GM21367 (cell line): Measurements from ENCODE around the gene ZBTB7C.

Experiments
- ATAC-seq: cut with Tn5 transposase; IDR thresholded peaks from one replicate; pipeline ENCODE4 v1.9.1; 2021; ENCODE audit not compliant: unreplicated experiment

ZBTB7C gene

GRCh38 chr18:48199399-48199798, 209.8 kb downstream of the ZBTB7C start:
- no peak for ATAC-seq

DNA sequence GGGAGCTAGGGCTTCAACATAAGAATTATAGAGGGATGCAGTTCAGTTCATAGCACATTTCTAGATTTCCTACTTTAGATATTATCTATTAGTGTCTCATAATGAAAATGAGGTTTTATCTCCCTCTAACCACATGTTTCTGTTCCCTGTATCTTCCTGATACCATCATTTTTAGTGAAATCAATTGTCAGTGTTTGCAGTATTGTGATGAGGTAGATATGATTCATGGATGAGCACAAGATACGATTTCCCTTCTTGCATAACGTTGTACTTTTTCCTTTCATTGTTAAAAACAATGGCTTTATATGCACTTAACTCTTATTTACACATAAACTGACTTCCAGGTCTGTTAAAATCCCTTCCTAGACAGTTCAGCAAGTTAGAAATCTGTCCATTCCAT, 211.4 kb downstream of the ZBTB7C start:
- no peak for ATAC-seq

DNA sequence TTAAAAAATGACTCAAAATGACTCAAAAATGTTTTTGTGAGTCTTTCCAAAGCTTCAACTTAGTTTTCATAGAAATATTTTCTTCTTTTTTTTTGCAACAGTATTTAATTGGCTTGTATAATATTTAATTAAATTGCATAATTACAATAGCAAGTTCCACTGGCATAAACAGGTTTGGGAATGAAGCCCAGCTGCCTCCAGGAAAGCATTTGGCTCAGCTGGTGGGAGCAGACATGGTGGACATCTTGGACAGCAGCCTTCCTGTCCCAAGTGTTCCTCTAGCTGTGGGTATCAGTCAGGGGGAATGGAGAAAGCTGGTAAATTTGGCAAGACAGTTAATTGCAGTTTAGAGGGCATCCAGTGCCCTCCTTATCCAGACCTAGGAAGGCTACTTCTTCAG, 213.4 kb downstream of the ZBTB7C start:
- ATAC-seq: no peak

- ATAC-seq: no peak
Measured at GRCh38 chr18:48194591-48195181, 214.5 kb downstream of the ZBTB7C start.

- ATAC-seq: no peak
Measured at GRCh38 chr18:48193521-48194492, 215.4 kb downstream of the ZBTB7C start.

DNA sequence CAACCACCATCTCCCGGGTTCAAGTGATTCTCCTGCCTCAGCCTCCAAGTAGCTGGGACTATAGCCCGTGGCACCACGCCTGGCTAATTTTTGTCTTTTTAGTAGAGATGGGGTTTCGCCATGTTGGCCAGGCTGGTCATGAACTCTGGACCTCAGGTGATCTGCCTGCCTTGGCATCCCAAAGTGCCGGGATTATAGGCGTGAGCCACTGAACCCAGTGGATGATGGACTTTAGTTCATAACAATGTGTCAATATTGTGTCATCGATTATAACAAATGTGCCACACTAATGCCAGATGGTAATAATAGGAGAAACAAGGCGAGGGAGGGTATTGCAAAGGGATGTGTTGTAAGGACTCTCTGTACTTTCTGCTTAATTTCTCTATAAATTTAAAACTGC, 216.6 kb downstream of the ZBTB7C start:
- ATAC-seq: no peak

DNA sequence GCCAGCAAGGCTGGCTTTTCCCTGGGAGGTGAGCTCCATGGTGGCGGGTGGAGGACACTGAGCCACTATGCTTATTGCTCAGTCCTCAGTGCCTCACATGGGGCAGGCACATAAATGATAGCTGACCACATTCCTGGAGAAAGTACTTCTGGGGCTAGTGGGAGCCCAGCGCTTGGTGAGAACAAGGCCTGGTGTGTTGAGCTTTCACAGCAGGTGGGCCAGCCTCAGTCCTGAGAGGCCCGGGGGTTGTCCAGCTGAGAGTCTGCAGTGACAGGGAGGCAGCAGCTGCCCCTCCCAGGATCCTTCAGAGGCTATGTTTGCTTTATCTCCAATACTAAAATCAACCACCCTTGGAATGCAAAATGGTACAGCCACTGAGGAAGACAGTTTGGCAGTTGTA, 217.7 kb downstream of the ZBTB7C start:
- no peak for ATAC-seq

DNA sequence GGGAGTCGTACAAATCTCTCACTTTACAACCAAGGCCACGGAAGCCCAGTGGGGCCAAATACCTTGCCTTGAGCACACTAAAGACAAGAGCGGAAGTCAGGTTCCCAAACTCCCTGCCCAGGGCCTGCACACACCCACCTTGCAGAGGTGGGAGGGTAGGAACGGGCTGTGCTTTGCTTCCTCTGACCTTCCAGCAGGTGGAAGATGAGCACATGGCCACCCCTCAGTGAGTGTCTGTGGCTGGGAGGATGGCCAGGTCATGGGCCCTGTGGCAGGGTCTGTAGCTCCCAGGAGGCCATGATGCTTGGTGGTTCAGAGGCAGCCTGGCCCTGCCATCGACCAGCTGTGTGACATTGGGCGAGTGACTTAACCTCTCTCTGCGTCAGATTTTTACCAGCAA, 218.2 kb downstream of the ZBTB7C start:
- ATAC-seq: no peak

- no peak for ATAC-seq
Measured at GRCh38 chr18:48188609-48189008, 220.6 kb downstream of the ZBTB7C start.

GRCh38 chr18:48186861-48187260, 222.3 kb downstream of the ZBTB7C start:
- ATAC-seq: no peak

DNA sequence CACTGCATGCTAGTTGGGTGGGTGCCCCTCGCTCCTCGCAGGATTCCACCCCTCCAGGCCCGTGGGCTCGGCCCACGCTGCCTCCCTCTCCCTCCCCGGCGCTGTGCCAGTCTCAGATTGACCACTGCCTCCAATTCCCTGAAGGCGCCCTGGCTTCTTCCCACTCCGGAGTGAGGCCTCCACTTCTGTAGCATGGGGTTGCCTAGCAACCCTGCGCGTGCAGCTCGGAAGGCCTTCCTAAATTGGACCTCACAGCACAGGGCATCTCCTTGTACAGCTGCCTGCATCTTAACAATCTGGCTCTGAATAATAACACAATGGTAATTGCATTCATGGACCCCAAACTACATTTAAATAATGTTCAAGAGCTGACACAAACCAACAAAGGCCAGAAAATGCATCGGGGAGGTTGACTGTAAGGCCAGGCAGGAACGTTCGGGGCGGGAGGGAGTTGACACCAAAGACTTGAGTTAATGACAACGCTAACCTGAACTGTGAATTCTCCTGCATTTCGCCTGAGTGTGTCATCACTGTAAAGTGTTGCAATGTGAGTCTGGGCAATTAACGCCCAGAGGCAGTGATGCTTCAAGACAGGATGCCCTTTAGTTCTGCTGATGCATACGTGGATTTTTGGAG, 222.9 kb downstream of the ZBTB7C start:
- ATAC-seq: no peak

DNA sequence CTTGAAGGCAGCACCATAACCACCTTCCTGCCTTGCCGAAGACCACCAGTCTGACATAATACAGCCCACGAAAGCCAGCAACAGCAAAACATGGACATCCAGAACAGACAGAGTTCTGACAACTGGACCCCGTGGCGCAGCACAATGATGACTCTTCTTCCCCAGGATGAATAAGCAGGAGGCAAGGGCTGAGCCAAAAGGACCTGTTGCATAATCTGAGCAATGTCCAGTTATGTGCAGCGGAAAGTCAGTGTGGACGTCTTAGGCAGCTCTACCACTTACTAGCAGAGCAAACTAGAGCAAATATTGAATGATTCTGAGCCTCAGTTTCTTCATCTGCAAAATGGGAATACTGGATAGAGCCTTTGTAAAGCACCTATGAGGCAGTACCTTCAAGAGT, 225.1 kb downstream of the ZBTB7C start:
- ATAC-seq: no peak

- ATAC-seq: no peak
Measured at GRCh38 chr18:48183613-48184012, 225.6 kb downstream of the ZBTB7C start.

- no peak for ATAC-seq
Measured at GRCh38 chr18:48182779-48183178, 226.4 kb downstream of the ZBTB7C start.

GRCh38 chr18:48181857-48182256, 227.3 kb downstream of the ZBTB7C start:
- no peak for ATAC-seq

GRCh38 chr18:48181087-48181823, 227.9 kb downstream of the ZBTB7C start:
- ATAC-seq: no peak

GRCh38 chr18:48179666-48180065, 229.5 kb downstream of the ZBTB7C start:
- ATAC-seq: no peak

GRCh38 chr18:48179001-48179400, 230.2 kb downstream of the ZBTB7C start:
- no peak for ATAC-seq

GRCh38 chr18:48176909-48177308, 232.3 kb downstream of the ZBTB7C start:
- ATAC-seq: no peak

DNA sequence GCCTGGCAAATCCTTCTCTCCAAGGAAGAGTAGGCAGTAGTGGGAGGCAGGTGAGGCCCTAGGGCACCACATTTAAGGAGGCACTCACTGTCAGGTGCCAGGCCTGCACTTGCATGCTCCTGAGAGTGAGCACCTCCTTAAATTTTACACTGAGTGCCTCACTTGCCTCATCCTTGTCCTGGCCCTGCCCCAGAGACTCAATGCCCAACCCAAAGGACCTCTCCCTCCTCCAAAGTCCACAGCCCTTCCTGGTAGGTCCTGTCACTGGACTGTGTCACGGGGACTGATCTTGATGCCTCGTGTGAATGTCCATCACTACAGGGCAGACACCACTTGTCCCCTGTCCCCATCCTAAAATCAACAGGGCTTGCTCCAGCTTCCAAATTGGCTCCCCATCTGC, 235.6 kb downstream of the ZBTB7C start:
- ATAC-seq: no peak
